ENCODE results near the gene CNTFR. TPM values are rescaled to one million over a fixed set of nuclear protein-coding genes. Genes with fewer than 3 reads are reported as not detected.

Gene CNTFR
- total and polyA plus RNA-seq, 12 donors: 1.1 to 15.2 (median 3.8) TPM

GRCh38 chr9:34574571-34574970 lies 15.0 kb downstream of the CNTFR start:
- Histone ChIP-seq H3K27me3 (peaks cover 16% of the 10 kb centered on the region), H3K9me3 (replicated peaks in 1 of 3) (no peaks in the 10 kb centered on the region), H3K4me3 (no peak overlapping the region), H3K4me1 (replicated peaks in 1 of 2) (peaks cover 0 to 5% of the 10 kb centered on the region in 2 donors), H3K36me3 (replicated peaks in 1 of 2) (no peaks in the 10 kb centered on the region), H3K27ac (no peak overlapping the region)
- 84 to 94% (median 87%) methylated on average over 9 to 12 of the region's 12 CpGs for WGBS, 4 donors
- DNase-seq: no peak
- intact Hi-C loops (cut with DNase I): no loop called here
- TF ChIP-seq CTCF (IDR thresholded peaks at IDR 0.05) (no peak), POLR2A (IDR thresholded peaks at IDR 0.05) (no peak)

- 82 to 91% (median 86%) methylated on average over 12 to 17 of the region's 17 CpGs for WGBS, 4 donors
- TF ChIP-seq POLR2A (IDR thresholded peaks at IDR 0.05) (no peak), CTCF (IDR thresholded peaks at IDR 0.05) (no peak)
- Histone ChIP-seq H3K4me3 (no peak overlapping the region), H3K27me3 (peaks cover 13% of the 10 kb centered on the region), H3K9me3 (replicated peaks in 1 of 3) (no peaks in the 10 kb centered on the region), H3K27ac (no peak overlapping the region), H3K4me1 (replicated peaks in 1 of 2) (peaks cover 0 to 5% of the 10 kb centered on the region in 2 donors), H3K36me3 (replicated peaks in 1 of 2) (no peaks in the 10 kb centered on the region)
- no peak for DNase-seq
- intact Hi-C loops (cut with DNase I): no loop called here
These were observed 15.8 kb downstream of the CNTFR start for GRCh38 chr9:34573599-34574325.

- Histone ChIP-seq H3K9me3 (replicated peaks in 1 of 3) (no peaks in the 10 kb centered on the region), H3K4me3 (no peak overlapping the region), H3K36me3 (replicated peaks in 1 of 2) (no peaks in the 10 kb centered on the region), H3K4me1 (replicated peaks in 1 of 2) (no peaks in the 10 kb centered on the region), H3K27ac (no peak overlapping the region), H3K27me3 (peaks cover 5% of the 10 kb centered on the region)
- 84 to 97% (median 91%) methylated on average over 4 to 6 of the region's 6 CpGs for WGBS, 4 donors
- DNase-seq: no peak
- intact Hi-C loops (cut with DNase I): no loop called here
- TF ChIP-seq POLR2A (IDR thresholded peaks at IDR 0.05): no peak
- no peak for TF ChIP-seq CTCF (IDR thresholded peaks at IDR 0.05)
These were observed 16.9 kb downstream of the CNTFR start for GRCh38 chr9:34572628-34573027.

GRCh38 chr9:34572092-34572491 lies 17.4 kb downstream of the CNTFR start:
- Histone ChIP-seq H3K9me3 (replicated peaks in 1 of 3) (no peaks in the 10 kb centered on the region), H3K4me1 (replicated peaks in 1 of 2) (no peaks in the 10 kb centered on the region)

More at GRCh38 chr9:34572092-34572491, 17.4 kb downstream of the CNTFR start:
- Histone ChIP-seq H3K4me3 (no peak overlapping the region), H3K36me3 (replicated peaks in 1 of 2) (no peaks in the 10 kb centered on the region), H3K27me3 (no peaks in the 10 kb centered on the region), H3K27ac (no peak overlapping the region)
- intact Hi-C loops (cut with DNase I): no loop called here
- TF ChIP-seq POLR2A (IDR thresholded peaks at IDR 0.05) (no peak), CTCF (IDR thresholded peaks at IDR 0.05) (no peak)
- DNase-seq: no peak
